ENCODE results near the gene NPL.

The NPL gene

DNA sequence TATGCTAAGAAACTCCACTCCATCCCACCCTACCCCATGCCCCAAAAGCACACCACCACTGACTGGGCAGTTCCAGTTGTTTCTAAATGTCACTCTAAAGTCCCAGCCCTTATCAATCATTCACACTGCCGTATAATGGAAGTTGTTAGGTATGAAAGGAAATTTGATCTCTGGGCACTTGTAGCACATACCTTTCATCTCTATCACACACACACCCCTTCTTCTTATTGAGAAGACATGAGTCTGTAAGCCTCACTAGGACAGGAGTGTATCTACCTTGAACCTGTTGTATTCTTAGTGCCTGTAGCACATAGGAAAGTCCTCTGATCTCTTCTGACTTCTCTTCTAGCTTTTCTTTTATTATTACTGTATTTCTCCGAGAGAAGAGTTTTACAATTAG, 27.3 kb downstream of the NPL start:
- DNase-seq (ENCODE audit: low read depth): no peak

DNA sequence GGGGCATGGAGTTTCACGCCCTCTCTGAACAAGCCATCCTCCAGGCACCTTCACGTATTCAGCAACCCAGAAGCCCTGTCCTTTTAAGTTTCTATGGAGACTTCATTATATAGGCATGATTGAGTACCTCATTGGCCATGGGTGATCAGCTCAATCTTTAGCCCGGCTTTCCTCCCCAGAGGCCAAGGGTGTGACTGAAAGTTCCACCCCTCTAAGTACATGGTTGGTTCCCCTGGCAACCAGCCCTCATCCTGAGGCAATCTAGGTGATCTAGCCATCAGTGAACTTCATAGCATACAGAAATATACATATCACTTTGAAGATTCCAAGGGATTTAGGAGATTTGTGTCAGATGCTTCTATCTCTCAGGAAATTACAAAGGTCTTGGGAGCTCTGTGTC, 28.2 kb downstream of the NPL start:
- DNase-seq (ENCODE audit: low read depth): no peak

DNA sequence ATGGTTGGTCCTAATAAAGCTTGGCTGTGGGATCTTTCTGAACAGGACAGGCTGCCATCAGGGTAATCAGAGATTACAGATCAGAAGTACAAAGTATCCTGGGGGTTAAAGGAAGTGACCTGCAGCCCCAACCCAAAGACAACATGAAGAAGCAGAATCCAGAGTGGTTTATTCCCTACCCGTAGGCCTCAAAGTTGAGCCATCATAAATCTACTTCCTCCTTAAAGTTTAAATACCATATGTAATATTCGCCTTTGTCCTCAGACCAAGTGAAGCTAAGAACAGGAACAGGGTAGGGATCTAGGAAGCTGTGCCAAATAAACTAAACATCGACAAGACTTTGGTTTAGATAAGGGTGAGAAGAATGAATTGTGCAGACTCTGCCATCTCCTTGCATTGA, 33.6 kb downstream of the NPL start:
- no peak for DNase-seq (ENCODE audit: low read depth)

DNA sequence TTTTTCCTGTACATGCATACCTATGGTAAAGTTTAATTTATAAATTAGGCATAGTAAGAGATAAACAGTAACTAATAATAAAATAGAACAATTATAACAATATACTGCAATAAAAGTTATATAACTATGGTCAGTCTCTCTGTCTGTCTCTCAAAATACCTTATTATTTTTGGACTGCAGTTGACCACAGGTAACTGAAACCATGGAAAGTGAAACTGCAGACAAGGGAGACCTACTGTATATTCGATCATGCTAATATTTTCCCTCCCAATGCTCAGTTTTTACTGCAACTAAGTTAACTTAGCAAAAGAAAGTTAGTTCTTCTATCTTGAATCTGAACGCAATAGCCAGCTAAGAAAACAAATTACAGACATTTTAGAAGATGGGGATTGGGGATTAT, 37.3 kb downstream of the NPL start:
- no peak for DNase-seq (ENCODE audit: low read depth)

DNA sequence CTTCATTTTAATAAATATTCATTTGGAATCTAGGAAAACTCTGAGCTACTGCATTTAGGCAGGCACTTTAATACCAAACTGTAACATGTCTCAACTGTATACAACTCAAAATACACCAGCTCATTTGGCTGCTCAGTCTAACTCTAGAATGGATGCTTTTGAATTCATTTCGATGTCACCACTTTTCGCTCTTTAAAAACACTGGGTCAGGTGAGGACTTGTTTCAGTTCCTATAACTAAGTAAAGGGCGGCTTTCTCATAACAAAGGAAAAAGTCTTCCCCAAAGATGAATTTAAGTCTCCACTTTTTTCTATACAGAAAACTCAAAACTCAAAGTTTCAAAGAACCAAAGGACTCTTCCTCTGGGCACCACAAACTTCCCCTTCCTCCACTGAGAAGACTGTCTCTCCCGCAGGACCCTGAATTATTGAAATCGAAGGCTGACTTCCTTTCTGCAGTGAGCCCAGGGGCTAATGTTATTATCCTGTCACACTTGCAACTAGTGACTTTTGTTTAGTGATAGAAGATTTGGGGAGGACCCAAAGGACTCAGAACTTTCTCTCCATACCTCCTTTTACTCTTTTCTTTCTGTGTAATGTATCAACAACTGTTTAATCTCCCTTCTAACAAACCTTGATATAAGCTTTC, 39.8 kb downstream of the NPL start:
- no peak for DNase-seq (ENCODE audit: low read depth)

DNA sequence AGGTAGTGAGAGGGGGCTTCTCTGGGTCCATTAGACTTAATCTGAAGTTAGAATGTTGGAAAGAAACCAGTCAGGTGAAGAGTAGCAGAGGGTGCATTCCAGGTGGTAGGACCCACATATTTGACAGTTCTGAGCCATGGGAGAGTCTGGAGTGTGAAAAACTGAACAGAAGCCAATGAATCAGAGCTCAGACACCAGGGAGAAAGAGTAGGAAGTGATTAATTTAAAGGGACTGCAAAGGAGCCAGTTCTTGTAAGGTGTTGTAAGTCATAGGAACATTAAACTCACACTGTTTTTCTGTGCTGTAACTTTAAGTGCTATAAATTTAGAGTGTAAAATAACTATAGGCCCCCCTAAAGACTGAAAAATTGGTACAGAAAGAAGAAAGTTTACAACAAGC, 43.7 kb downstream of the NPL start:
- no peak for DNase-seq (ENCODE audit: low read depth)

DNA sequence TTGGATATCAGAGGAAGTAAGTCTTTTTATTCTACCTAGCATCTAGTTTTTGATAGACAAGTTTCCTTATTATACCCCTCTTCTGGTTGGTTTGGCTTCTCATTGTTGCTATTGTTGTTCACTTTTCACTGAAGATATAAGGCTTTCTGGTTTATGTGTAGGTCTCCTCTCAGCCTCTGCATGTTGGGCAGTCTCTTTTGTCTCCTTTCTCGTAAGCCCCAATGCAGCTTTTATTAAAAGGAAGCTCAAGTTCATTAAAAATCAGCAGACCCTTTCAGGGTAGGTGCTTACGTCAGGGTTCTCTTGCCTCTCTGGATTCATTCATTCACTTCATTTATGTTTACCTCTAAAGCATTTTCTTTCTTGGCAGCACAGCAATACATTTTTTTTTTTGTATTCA, 44.8 kb downstream of the NPL start:
- DNase-seq (ENCODE audit: low read depth): no peak

DNA sequence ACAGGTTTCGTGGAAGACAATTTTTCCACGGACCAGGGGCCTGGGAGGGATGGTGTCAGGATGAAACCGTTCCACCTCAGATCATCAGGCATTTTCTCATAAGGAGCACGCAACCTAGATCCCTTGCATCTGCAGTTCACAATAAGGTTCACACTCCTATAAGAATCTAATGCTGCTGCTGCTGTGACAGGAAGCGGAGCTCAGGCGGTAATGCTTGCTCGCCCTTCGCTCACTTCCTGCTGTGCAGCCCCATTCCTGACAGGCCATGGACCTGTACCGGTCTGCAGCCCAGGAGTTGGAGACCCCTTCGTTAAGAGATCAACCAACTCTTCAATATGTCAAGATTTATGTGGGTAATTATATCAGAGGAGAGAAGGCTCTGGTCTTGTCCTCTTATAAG, 46.2 kb downstream of the NPL start:
- no peak for DNase-seq (ENCODE audit: low read depth)

DNA sequence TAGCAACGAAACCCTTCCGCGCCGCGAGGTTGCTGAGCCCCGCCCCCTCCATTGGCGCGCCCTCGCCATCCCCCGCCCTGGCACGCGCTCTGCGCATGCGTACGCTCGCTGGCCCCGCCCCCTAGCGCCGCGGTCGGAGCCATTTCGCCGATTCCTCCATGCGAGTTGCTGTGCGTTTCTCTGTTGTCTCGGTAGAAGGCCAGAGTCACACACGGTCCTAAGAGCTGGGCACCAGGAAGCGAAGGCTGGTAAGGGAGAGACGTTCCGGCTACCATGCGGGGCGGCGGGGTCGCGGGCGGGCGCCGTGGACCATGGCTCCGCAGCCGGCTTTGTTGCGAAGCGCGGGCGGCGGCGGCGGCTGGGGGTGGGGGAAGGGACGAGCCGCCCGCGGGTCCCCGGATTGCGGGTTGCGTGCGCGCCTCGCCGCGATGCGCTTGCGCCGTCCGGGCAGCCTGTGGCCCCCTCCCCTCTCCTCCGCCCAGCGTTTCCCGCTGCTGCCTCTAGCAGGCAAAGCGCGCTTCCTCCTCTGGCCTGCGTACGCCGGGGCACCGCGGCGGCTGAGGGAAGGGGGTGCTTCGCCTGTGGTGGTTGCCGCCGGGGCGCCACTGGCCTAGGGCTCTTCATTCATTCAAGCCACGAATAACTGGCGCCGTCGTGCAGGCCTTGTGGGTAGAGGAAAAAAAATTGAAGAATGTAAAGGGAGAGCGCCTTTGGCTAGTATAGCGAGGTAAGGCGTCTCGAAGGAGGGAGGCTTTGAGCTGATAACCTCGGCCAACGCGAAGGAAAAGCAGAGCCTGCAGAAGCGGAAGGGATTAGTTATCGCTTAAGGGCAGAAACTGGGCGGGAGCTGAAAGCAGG, 49.9 kb downstream of the NPL start, which contains the start of gene DHX9:
Gene DHX9 (plus strand): TSS at position 139 of the 858 bp plus-strand sequence. CDS start 3,220 bp downstream, outside the sequence.
- DNase-seq (ENCODE audit: low read depth): peak; percentile 97

DNA sequence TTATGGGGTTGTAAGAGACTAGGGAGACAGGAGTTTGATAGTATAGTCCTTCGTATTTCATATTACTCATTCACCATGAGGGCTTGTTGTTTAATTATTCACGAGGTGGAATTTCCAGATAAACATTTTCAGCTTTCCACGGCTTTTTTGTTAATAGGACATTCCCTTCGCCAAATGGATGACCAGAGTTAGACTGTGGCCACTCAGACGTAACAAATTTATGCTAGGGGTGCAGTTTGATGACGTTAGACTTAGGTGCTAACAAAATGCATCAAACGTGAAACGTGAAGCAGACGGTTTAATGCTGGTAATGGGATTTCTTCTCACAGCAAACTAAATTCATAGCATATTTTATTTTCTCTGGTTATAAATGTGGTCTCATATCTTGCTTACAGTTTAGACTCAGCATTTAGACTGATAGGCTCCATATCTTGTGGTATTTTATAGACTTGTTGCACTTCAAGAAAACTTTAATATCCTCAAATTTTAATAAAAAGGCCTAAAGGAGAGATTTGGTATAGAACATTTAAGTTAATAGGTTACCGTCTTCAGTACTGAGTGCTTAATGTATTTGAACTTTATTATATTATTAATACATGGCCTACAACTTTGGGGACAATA, 51.9 kb downstream of the NPL start:
- no peak for DNase-seq (ENCODE audit: low read depth)

DNA sequence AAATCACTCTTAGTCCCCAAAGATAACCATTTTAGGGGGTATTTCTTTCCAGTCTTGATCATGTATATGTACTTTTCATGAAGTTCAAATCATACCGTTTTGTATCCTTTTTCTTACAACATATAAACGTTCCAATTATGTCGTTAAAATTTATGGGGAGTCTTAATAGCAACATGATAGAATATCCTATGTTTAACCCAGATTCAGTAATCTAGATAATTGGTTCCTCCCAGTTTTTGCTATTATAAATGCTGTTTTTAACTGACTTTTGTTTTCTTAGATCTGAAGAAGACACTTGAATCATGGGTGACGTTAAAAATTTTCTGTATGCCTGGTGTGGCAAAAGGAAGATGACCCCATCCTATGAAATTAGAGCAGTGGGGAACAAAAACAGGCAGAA, 52.7 kb downstream of the NPL start:
- DNase-seq (ENCODE audit: low read depth): no peak

DNA sequence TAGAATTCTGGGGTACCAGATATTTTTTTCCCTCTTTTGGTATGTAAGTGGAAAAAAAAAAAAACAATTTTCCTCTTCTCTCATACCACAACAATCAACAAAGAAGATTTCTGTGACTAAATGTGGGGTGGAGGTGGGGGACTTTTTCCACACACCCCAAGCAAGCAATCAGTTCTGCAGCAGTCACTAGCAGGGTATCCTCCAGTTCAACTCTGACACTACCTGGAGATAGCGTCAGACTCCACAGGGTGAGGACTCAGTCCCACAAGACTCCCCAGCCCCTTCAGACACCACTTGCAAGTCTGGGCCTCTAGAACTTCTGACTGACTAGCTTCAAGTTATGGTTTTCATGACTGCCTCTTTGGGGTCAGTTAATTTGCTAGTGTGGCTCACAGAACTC, 55.8 kb downstream of the NPL start:
- DNase-seq (ENCODE audit: low read depth): no peak

DNA sequence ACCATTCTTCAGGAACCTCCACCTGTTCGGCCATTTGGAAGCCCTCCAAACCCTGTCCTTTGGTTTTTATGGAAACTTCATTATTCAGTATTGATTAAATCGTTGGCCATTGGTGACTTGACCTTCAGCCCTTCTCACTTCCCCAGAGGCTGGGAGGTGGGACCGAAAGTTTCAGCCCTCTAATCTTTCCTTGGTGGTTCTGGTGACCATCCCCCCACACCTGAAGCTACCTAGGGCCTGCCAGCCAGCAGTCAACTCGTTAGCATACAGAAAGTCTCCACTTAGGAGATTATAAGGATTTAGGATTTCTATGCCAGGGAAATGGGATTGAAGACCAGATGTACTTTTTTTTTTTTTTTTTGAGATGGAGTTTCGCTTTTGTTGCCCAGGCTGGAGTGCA, 56.3 kb downstream of the NPL start:
- no peak for DNase-seq (ENCODE audit: low read depth)

DNA sequence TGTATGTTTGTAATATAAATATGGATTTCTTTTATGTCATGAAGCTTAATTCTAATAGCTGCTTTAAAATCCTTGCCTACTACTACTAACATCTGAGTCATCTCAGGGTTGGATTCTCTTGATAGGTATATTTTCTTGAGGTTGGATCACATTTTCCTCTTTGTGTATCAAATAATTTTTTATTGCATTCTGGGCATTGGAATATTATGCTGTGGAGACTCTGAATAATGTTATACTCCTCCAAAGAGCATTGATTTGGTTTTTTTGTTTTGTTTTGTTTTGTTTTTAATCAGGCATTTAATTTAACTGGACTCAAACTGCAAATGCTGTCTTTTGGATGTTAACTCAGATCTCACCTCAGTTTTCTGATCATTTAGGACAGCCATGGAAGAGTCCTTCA, 57.5 kb downstream of the NPL start:
- DNase-seq (ENCODE audit: low read depth): no peak

DNA sequence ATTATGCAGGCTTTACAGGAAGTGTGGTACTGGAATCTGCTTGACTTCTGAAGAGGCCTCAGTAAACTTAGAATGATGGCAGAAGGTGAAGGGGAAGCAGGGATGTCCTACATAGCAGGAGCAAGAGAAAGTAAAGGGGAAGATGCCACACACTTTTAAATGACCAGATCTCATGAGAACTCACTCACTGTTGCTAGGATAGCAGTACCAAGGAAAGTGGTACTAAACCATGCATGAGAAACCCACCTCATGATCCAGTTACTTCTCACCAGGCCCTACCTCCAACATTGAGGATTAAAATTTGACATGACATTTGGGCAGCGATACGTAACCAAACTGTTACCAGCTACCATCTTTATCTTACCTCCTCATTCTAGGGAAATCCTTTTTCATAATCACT, 59.2 kb downstream of the NPL start:
- no peak for DNase-seq (ENCODE audit: low read depth)

DNA sequence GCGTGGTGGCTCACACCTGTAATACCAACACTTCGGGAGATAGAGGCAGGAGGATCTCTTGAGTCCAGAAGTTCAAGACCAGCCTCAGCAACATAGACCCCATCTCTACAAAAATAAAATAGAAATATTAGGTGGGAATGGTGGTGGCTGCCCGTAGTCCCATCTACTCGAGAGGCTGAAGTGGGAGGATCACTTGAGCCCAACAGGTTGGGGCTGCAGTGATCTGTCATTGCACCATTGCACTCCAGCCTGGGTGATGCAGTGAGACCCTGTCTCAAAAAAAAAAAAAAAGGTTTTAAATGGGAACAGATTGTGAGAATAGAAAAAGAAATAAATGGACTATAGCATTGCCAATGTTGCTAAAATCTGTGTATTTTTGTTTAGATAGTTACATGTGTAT, 60.7 kb downstream of the NPL start:
- no peak for DNase-seq (ENCODE audit: low read depth)

DNA sequence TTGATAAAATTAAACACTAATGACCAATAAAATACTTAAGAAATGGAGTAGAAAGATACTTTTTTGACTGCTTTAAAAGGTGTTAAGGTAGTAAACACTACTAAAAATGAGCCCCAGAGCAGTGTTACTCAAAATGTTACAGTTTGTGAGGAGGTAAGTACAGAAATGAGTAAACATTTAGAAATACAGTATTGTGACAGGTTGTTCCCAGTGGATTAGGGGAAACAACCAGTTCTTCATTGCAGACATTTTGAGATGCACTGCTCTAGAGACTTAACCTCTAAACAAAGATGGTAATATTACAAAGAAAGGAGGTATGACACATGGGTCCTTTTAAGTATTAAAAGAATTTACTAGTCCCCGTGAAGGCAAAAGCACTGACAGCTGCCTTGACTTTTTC, 62.3 kb downstream of the NPL start:
- no peak for DNase-seq (ENCODE audit: low read depth)

DNA sequence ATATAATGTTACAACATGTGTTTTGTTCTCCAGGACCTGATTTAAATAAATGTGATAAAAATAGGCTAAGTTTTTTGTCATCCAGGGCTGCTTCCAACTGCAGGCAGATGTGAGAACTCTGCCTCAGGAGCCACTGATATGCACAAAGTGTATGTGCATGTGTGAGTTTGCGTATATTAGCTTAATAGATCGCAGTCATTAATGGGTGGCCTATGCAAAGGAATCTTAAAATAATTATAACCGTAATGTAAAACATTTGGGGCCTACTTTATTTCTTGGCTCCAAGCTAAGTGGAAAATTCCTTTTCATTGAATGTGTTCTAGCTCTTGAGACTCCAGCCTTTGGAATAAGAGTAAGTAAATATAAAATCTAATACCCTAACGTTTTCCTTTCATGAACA, 66.3 kb downstream of the NPL start:
- DNase-seq (ENCODE audit: low read depth): no peak

DNA sequence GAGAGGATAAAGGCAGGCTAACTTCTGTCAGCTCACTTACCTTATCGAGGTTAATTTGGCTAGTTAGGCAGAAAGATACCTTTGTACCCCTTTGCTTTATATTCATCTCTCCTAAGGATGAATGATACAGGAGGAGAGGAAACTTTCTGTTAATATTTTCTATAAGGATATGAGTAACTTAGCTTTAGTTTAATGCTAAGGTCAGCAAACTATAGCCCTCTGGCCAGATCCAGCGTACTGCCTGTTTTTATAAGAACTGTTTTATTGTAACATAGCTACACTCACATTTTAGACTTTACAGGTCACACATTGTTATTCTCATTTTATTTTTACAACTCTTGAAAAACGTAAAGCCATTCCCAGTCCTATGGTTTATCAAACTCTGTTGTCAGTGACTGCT, 67.6 kb downstream of the NPL start:
- no peak for DNase-seq (ENCODE audit: low read depth)

DNA sequence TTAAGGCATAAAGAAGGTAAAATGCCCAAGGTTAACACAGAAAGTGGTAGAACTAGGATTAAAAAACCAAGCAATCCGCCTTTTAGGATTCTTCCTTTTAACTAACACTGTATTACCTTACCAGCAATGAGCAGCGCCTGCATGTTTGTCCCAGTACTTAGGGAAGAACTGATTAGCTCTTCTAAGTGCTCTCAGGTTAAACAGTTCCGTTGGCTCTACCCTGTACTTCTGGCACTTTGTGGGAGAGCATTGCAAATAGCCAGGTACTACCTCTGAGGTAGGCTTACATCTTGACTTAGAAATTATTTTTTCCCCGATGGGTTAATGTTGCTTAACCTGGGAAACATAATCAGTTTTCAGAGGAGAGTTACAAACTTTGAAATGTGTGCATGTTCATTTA, 71.1 kb downstream of the NPL start:
- no peak for DNase-seq (ENCODE audit: low read depth)

DNA sequence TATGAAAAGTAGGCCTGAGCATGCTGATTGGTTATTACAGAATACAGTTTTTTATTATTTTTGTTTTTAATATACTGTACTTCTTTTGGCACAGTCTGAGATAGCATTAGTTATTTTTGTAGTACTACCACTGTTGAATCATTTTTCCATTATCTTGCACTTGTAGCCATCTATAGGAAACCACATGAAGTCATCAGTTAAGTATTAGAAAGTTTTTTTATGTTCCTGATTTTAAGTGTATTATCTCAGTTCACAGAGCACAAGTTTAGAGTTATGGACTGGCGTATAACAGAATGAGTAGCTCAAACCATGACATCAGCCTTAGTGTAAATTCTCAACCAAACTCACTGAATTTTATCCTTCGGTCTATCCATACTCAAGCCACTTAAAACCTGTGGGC, 72.4 kb downstream of the NPL start:
- DNase-seq (ENCODE audit: low read depth): no peak

DNA sequence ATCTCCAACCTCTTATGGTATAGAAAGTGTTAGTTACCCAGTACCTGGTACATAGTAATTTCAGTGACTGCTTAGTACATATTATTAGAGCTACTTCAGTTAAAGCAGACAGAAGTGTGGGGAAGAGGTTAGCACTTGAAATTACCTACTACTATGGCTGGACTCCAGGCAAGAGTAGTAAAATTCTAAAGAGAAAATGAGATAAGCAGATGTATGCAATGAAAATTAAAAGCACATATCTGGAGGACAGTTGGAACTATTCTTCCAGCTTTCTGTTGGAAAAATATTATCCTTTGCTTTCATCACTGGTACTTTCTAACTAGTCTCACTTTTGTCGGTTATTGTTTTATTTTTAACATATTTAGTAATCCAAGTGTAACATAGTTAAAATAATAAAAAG, 73.3 kb downstream of the NPL start:
- no peak for DNase-seq (ENCODE audit: low read depth)

DNA sequence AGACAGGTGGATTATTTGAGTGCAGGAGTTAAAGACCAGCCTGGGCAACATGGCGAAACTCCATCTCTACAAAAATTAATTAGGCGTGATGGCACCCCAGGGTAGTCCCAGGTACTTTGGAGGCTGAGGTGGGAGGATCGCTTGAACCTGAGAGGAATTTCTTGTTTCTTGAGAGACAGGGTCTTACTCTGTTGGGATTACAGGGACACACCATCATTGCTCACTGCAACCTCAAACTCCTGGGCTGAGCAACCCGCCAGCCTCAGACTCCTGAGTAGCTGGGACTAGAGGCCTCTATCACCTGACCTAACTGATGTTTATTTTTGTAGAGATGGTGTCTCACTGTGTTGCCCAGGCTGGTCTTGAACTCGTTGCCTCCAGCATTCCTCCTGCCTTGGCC, 74.4 kb downstream of the NPL start:
- no peak for DNase-seq (ENCODE audit: low read depth)

Measured in activated T-cell treated with anti-CD3 and anti-CD28 coated beads for 1 hour (primary cell).